ENCODE measurements around the gene PRKRIP1.
"Not testable (repeated sequence)": the region's sequence is repeated elsewhere in the genome, so short reads cannot be mapped to it uniquely, and the experiment has no call there.

GRCh38 chr7:102372796-102373195, 23.4 kb upstream of the PRKRIP1 start:
- TF ChIP-seq CTCF (conservative IDR thresholded peaks at IDR 0.05); ZFX (IDR thresholded peaks at IDR 0.05): not testable (repeated sequence)

Measured in C4-2B (cell line).